Ovary (tissue), 9 donors: ENCODE results near the gene RELA. TPM values are rescaled to one million over a fixed set of nuclear protein-coding genes. Genes with fewer than 3 reads are reported as not detected.
A peak's percentile ranks its signal among the peaks of the same experiment; 100 is the strongest.

Source experiments
- DNase-seq, 5 donors: peaks; one replicate each; pipeline ENCODE4 v3.0.0-alpha.2; 2019 to 2020
- H3K27ac ChIP-seq, 2 donors: fragments of 200-600 bp; one replicate each; pipeline versions ENCODE4 v1.5.1 to v1.8.0; 2019 to 2022
- H3K27me3 ChIP-seq: fragments of 200-600 bp; one replicate; pipeline ENCODE4 v1.8.0; 2022
- H3K36me3 ChIP-seq: fragments of 200-600 bp; sonication (generic); one replicate; pipeline ENCODE4 v1.5.1; 2019
- H3K4me1 ChIP-seq: one replicate; pipeline ENCODE4 v1.8.1; 2013; ENCODE audit warnings: mild to moderate bottlenecking, moderate library complexity; ENCODE audit not compliant: insufficient read depth
- H3K4me3 ChIP-seq: fragments of 200-600 bp; sonication (generic); one replicate; pipeline ENCODE4 v1.5.1; 2017
- H3K9me3 ChIP-seq, 2 donors: fragments of 200-600 bp in 1 of 2; sonication (generic) in 1 of 2; one replicate each; pipeline versions ENCODE4 v1.5.1 to v1.8.1; 2013 to 2019; ENCODE audit warnings: mild to moderate bottlenecking in 1 of 2, moderate library complexity in 1 of 2
- CTCF ChIP-seq, 3 donors: fragments of 450-650 bp in 2 of 3; fragments of 200-600 bp in 1 of 3; IDR thresholded peaks; one replicate each; pipeline versions ENCODE4 v1.5.1 to v1.8.0; 2016 to 2022; ENCODE audit warnings: antibody characterized with exemption in 3 of 3, mild to moderate bottlenecking in 1 of 3
- EP300 ChIP-seq: sonication (generic); formaldehyde crosslinking; IDR thresholded peaks from one replicate; pipeline ENCODE4 v1.6.1; 2017; ENCODE audit warnings: antibody characterized with exemption
- POLR2A ChIP-seq: fragments of 450-650 bp; IDR thresholded peaks from one replicate; pipeline ENCODE4 v1.6.1; 2017; ENCODE audit warnings: antibody characterized with exemption, mild to moderate bottlenecking, moderate library complexity
- whole genome bisulfite sequencing, 3 donors: extraction: QIAGEN DNeasy Blood & Tissue Kit in 1 of 3; methylation state at CpG; one replicate each; pipeline versions ENCODE4 v1.1.5 to v1.1.7; 2013 to 2017; 5-methylcytosine and 5-hydroxymethylcytosine counted together
- intact Hi-C, 4 donors: fragments of 100-400 bp; cut with DNase I; formaldehyde crosslinking; loops; one replicate each; pipeline versions ENCODE4 v1.11.0 to v1.15.1; 2022 to 2023
- polyA plus RNA-seq, 2 donors: library from polyadenylated mRNA; stranded (reverse); fragments of 200-250 nt in 1 of 2; fragments of 350-450 nt in 1 of 2; fragmentation: Illumina TruSeq in 1 of 2; extraction: RNeasy Lipid Tissue Mini Kit (QIAGEN cat#74804) in 1 of 2; gene quantifications; one replicate each; pipeline ENCODE4 v1.2.3, GENCODE V29; 2013 to 2014
- total RNA-seq, 7 donors: library from RNA; depleted of rRNA in 2 of 7; stranded (reverse); fragments of >200 nt in 2 of 7; fragmentation: NEBNext Ultra II Directional in 3 of 7; extraction: Animal tissue kit (Norgen Biotek cat#: 25700) in 3 of 7; gene quantifications; one replicate each; pipeline versions ENCODE4 v1.1.0 to v1.2.4, GENCODE V29; 2016 to 2023
- donor health status: DM: no; HTN: no; CAD: no; lungs with moderate emphysema.
- donor health status: DM: no; HTN: no; CAD: no.
- donor health status: Bipolar disorder and iron deficiency.
- donor health status: DM: yes; HTN: yes; CAD: no.
- donor health status: DM: no; HTN: no; CAD: no.
- donor health status: DM: yes; HTN: yes; CAD: no.

Gene RELA
- total and polyA plus RNA-seq, 9 donors, result 50.8 to 102 (median 83.2) TPM

- H3K27me3 ChIP-seq, result no peaks in the 10 kb centered on the region
- 12 to 19% (median 17%) methylated on average over 12 of the region's 12 CpGs for WGBS, 3 donors
- peak overlapping the region; percentile 63 for H3K4me3 ChIP-seq
- no peaks in the 10 kb centered on the region for H3K36me3 ChIP-seq
- DNase-seq, result peak in 4 of 5 donors; percentile 41 to 58 (median 50)
- H3K4me1 ChIP-seq, result peaks cover 17% of the 10 kb centered on the region
- intact Hi-C loops, result loop anchor here in 2 of 4 donors (5.0 kb wide), 1 partner anchor 81 kb away; the partner anchor contains the start of genes FAM89B (in 2 of the 2) and ZNRD2 (in 2 of the 2)
- H3K27ac ChIP-seq, result peak overlapping the region; percentile 74 to 98
- TF ChIP-seq POLR2A (no peak), CTCF (IDR thresholded peaks at IDR 0.05) (no peak), EP300 (no peak)
- no peaks in the 10 kb centered on the region for H3K9me3 ChIP-seq
Observed at GRCh38 chr11:65653229-65654225, 9.2 kb downstream of the RELA start.

- 0 to 1% (median 1%) methylated on average over 54 to 68 of the region's 68 CpGs for WGBS, 3 donors
- H3K36me3 ChIP-seq, result no peaks in the 10 kb centered on the region
- TF ChIP-seq EP300, result no peak
- peak; percentile 70 for TF ChIP-seq POLR2A
- peak in 2 of 3 donors; percentile 9 to 22 for TF ChIP-seq CTCF (IDR thresholded peaks at IDR 0.05)
- peak overlapping the region; percentile 63 for H3K4me3 ChIP-seq
- H3K27me3 ChIP-seq, result no peaks in the 10 kb centered on the region
- peak overlapping the region; percentile 74 to 98 for H3K27ac ChIP-seq
- intact Hi-C loops, result loop anchor here in 2 of 4 donors (5.0 kb wide), 1 partner anchor 80 kb away; the partner anchor contains the start of genes FAM89B (in 2 of the 2) and ZNRD2 (in 2 of the 2)
- peak; percentile 95 to 98 (median 97) for DNase-seq
- H3K9me3 ChIP-seq, result no peaks in the 10 kb centered on the region
- H3K4me1 ChIP-seq, result peaks cover 18% of the 10 kb centered on the region
Observed at GRCh38 chr11:65652511-65653228, 10.0 kb downstream of the RELA start.

GRCh38 chr11:65651589-65652510, 10.9 kb downstream of the RELA start:
- WGBS, 3 donors, result 27 to 30% (median 30%) methylated on average over 28 of the region's 28 CpGs
- Histone ChIP-seq H3K27me3 (no peaks in the 10 kb centered on the region), H3K27ac (peak overlapping the region; percentile 74 to 98), H3K36me3 (no peaks in the 10 kb centered on the region), H3K4me3 (peak overlapping the region; percentile 63), H3K9me3 (no peaks in the 10 kb centered on the region), H3K4me1 (peaks cover 19% of the 10 kb centered on the region)
- TF ChIP-seq POLR2A (no peak), CTCF (IDR thresholded peaks at IDR 0.05) (no peak), EP300 (no peak)
- DNase-seq, result peak; percentile 45 to 60 (median 56)
- intact Hi-C loops, result loop anchor here in 2 of 4 donors (5.0 kb wide), 1 partner anchor 80 kb away; the partner anchor contains the start of genes FAM89B (in 2 of the 2) and ZNRD2 (in 2 of the 2)
